Measurements from ENCODE around the gene RIMKLB.

RIMKLB gene

DNA sequence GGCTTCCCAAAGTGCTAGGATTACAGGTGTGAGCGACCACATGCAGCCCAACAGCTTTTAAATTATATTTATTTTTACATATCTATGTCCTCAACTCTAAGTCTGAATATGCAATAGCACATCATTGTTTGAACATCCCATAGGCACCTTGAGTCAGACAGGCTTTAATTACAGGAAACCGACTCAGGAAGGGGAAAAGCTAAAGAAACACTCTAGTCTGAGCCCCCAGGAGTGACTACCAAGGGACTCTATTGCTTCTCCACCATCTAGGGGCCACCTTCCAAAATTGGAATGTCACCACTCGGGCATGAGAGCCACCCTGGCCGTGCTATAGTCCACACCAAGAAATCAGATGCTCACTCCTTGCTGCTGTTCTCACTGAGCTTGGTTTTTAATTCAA lies 21.1 kb upstream of the RIMKLB start:
- TF ChIP-seq, protein P1, sequence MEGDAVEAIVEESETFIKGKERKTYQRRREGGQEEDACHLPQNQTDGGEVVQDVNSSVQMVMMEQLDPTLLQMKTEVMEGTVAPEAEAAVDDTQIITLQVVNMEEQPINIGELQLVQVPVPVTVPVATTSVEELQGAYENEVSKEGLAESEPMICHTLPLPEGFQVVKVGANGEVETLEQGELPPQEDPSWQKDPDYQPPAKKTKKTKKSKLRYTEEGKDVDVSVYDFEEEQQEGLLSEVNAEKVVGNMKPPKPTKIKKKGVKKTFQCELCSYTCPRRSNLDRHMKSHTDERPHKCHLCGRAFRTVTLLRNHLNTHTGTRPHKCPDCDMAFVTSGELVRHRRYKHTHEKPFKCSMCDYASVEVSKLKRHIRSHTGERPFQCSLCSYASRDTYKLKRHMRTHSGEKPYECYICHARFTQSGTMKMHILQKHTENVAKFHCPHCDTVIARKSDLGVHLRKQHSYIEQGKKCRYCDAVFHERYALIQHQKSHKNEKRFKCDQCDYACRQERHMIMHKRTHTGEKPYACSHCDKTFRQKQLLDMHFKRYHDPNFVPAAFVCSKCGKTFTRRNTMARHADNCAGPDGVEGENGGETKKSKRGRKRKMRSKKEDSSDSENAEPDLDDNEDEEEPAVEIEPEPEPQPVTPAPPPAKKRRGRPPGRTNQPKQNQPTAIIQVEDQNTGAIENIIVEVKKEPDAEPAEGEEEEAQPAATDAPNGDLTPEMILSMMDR (IDR thresholded peaks at IDR 0.05; ENCODE audit: control insufficient read depth, extremely low read depth, insufficient read depth), result no peak
- H3K4me3 ChIP-seq (ENCODE audit: low read depth, low read length), result no peak overlapping the region
- no peak for DNase-seq (ENCODE audit: low read depth)

DNA sequence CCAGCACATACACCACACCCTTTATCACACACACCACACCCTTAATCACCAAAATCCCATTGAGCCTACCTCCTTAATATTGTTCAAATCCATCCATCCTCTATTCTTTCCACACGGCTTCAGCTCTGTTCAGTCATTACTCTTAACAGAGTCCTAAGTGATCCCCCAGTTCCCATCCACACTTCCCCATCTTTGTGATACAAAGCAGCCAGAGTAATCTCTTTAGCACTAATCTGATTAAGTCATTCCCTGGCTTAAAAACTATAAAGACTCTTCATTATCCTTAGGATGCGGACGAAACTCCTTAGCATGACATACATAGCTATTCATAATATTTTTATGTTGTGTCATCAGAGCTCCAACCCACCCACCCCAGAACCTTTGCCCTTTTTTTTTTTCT lies 20.4 kb upstream of the RIMKLB start:
- no peak for DNase-seq (ENCODE audit: low read depth)
- TF ChIP-seq, protein P1 (IDR thresholded peaks at IDR 0.05; ENCODE audit: control insufficient read depth, extremely low read depth, insufficient read depth), result no peak
- no peak overlapping the region for H3K4me3 ChIP-seq (ENCODE audit: low read depth, low read length)

DNA sequence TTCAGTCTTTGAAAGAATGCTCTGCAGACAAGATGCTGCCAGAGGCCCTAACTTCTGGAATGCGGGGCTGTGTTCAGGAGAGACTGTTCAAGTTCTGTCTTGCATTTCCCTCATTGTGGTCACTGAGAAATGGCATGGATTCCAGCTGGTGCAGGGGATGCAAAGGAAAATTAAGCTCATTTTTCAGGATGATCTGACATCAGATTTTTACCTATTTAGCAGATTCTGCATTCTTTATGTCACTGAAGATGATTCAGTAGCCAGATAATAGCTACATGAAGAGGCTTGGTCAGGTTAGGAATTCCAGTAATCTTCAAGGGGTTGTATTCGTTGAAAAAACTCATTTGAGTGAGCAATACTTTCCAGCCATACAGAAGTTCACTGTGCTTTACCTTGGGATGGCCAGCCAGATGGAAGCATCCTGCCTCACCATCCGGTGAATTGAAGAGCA lies 19.1 kb upstream of the RIMKLB start:
- TF ChIP-seq, protein P1 (IDR thresholded peaks at IDR 0.05; ENCODE audit: control insufficient read depth, extremely low read depth, insufficient read depth), result no peak
- DNase-seq (ENCODE audit: low read depth), result no peak
- H3K4me3 ChIP-seq (ENCODE audit: low read depth, low read length), result no peak overlapping the region

DNA sequence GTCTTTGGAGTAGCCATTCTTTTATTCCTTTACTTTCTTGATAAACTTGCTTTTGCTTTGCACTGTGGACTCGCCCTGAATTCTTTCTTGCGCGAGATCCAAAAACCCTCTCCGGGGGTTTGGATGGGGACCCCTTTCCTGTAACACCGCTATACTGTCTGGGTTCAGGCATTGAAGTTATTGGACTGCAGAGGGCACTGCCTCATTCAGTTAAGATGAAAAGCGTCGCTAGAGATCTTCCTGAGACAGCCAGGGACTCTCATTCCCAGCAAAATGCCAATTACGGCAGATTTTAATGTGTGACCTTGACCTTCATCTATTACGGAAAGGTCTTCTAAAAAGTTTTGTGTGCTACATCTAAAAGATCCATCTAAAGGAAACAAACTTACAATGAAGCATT lies 17.3 kb upstream of the RIMKLB start:
- TF ChIP-seq, protein P1 (IDR thresholded peaks at IDR 0.05; ENCODE audit: control insufficient read depth, extremely low read depth, insufficient read depth), result peak; percentile 19; the same call in 1 of the 2 replicates
- no peak overlapping the region for H3K4me3 ChIP-seq (ENCODE audit: low read depth, low read length)
- no peak for DNase-seq (ENCODE audit: low read depth)

DNA sequence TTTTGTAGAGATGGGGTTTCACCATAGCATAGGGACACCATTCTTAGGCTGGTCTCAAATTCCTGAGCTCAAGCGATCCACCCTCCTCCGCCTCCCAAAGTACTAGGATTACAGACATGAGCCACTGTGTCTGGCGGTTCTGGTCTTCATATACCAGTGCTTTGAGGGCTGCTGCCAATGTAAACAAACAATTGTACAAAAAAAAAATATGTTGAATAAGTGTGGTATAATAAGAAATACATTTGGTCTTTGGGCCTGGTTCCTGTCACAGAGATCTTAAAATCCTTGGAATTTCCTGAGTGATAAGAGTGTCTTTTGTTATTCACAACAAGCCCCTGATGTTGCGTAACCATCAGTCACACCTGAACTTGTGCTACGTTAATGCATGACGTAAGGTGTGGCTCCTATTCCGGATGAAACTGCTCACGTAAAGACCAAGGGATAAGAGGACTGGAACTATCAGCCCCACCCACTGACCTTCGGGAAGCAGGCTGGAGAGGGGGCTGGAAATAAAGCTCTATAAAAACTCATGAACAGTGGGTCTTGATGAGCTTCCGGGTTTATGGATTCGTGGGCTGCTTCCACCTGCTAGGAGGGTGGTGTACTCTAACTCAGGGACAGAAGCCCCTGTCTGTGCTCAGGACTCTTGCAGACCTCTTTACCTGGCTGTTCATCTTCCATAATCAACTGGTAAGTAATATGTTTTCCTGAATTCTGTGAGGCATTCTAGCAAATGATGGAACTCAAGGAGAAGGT lies 16.5 kb upstream of the RIMKLB start:
- H3K4me3 ChIP-seq (ENCODE audit: low read depth, low read length), result no peak overlapping the region
- no peak for DNase-seq (ENCODE audit: low read depth)
- TF ChIP-seq, protein P1 (IDR thresholded peaks at IDR 0.05; ENCODE audit: control insufficient read depth, extremely low read depth, insufficient read depth), result no peak

DNA sequence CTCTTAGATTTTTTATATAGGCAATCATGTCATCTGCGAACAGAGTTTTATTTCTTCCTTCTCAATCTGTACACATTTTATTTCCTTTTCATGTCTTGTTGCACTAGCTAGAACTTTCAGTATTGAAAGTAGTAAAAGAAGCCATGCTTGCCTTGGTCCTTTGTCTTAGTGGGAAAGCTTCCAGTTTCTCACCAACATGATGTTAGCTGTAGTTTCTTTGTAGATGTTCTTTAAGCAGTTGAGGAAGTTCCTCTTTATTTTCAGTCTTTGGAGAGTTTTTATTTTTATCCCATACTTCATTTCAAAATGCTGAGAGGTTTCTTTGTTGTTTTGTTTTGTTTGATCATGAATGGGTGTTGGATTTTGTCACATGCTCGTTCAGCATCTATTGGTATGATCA lies 12.7 kb upstream of the RIMKLB start:
- TF ChIP-seq, protein P1 (IDR thresholded peaks at IDR 0.05; ENCODE audit: control insufficient read depth, extremely low read depth, insufficient read depth), result no peak
- DNase-seq (ENCODE audit: low read depth), result no peak
- no peak overlapping the region for H3K4me3 ChIP-seq (ENCODE audit: low read depth, low read length)

Data from LNCaP clone FGC (cell line).